Left ventricle myocardium inferior (tissue), 1 donor: ENCODE results near the gene KIAA1958. TPM values are rescaled to one million over a fixed set of nuclear protein-coding genes. Genes with fewer than 3 reads are reported as not detected.

Source experiments
- DNase-seq: peaks from one replicate; pipeline ENCODE4 v3.0.0-alpha.2; 2020
- H3K27ac ChIP-seq: fragments of 200-600 bp; replicated peaks from 2 replicates; pipeline ENCODE4 v1.8.0; 2021
- H3K27me3 ChIP-seq: fragments of 200-600 bp; 2 replicates; pipeline ENCODE4 v1.8.0; 2021; ENCODE audit warnings: low read depth
- H3K36me3 ChIP-seq: fragments of 200-600 bp; 2 replicates; pipeline ENCODE4 v1.8.0; 2021
- H3K4me1 ChIP-seq: fragments of 200-600 bp; 2 replicates; pipeline ENCODE4 v1.8.0; 2021
- H3K4me3 ChIP-seq: fragments of 200-600 bp; 2 replicates; pipeline ENCODE4 v1.8.0; 2021; ENCODE audit warnings: mild to moderate bottlenecking, moderate library complexity
- H3K9me3 ChIP-seq: fragments of 200-600 bp; replicated peaks from 2 replicates; pipeline ENCODE4 v1.8.0; 2021
- CTCF ChIP-seq: fragments of 200-600 bp; IDR thresholded peaks from 2 replicates; pipeline ENCODE4 v1.8.0; 2021; ENCODE audit warnings: antibody characterized with exemption, mild to moderate bottlenecking, borderline replicate concordance
- intact Hi-C: fragments of 100-400 bp; cut with micrococcal nuclease; formaldehyde crosslinking; loops from one replicate; pipeline ENCODE4 v1.11.0; 2022
- total RNA-seq: library from RNA; stranded (reverse); fragmentation: NEBNext Ultra II Directional; extraction: Animal tissue kit (Norgen Biotek cat#: 25700); gene quantifications from one replicate; pipeline ENCODE4 v1.2.1, GENCODE V29; 2021
- donor health status: DM: no; HTN: yes; CAD: no; lungs with severe emphysema.

KIAA1958 gene
- total RNA-seq, 1 donor from 2014 or later, result 5.6 TPM

GRCh38 chr9:112500842-112501241 lies 14.2 kb downstream of the KIAA1958 start:
- intact Hi-C loops, result no loop called here
- no peaks in the 10 kb centered on the region for H3K27me3 ChIP-seq
- TF ChIP-seq CTCF, result no peak
- no peak overlapping the region for H3K27ac ChIP-seq
- no peak for DNase-seq
- H3K4me1 ChIP-seq, result peaks cover 8% of the 10 kb centered on the region
- no peaks in the 10 kb centered on the region for H3K36me3 ChIP-seq
- no peak overlapping the region for H3K4me3 ChIP-seq
- no peaks in the 10 kb centered on the region for H3K9me3 ChIP-seq

GRCh38 chr9:112501287-112501686 lies 14.7 kb downstream of the KIAA1958 start:
- H3K27me3 ChIP-seq, result no peaks in the 10 kb centered on the region
- no peak overlapping the region for H3K27ac ChIP-seq
- no peak overlapping the region for H3K4me3 ChIP-seq
- intact Hi-C loops, result no loop called here
- no peak for TF ChIP-seq CTCF
- no peaks in the 10 kb centered on the region for H3K36me3 ChIP-seq
- H3K4me1 ChIP-seq, result peaks cover 8% of the 10 kb centered on the region
- no peaks in the 10 kb centered on the region for H3K9me3 ChIP-seq
- DNase-seq, result no peak

- TF ChIP-seq CTCF, result no peak
- H3K9me3 ChIP-seq, result no peaks in the 10 kb centered on the region
- H3K36me3 ChIP-seq, result no peaks in the 10 kb centered on the region
- intact Hi-C loops, result no loop called here
- no peaks in the 10 kb centered on the region for H3K27me3 ChIP-seq
- no peak overlapping the region for H3K4me3 ChIP-seq
- H3K4me1 ChIP-seq, result peaks cover 4% of the 10 kb centered on the region
- no peak for DNase-seq
- H3K27ac ChIP-seq, result no peak overlapping the region
Observed at GRCh38 chr9:112502175-112502946, 15.7 kb downstream of the KIAA1958 start.

GRCh38 chr9:112503170-112503569 lies 16.5 kb downstream of the KIAA1958 start:
- peaks cover 4% of the 10 kb centered on the region for H3K4me1 ChIP-seq
- DNase-seq, result peak; percentile 18

GRCh38 chr9:112505086-112505485 lies 18.5 kb downstream of the KIAA1958 start:
- DNase-seq, result no peak
- TF ChIP-seq CTCF, result no peak
- Histone ChIP-seq H3K36me3 (no peaks in the 10 kb centered on the region), H3K9me3 (no peaks in the 10 kb centered on the region), H3K27me3 (no peaks in the 10 kb centered on the region), H3K27ac (no peak overlapping the region), H3K4me3 (no peak overlapping the region), H3K4me1 (peaks cover 4% of the 10 kb centered on the region)
- intact Hi-C loops, result no loop called here

More at GRCh38 chr9:112503170-112503569, 16.5 kb downstream of the KIAA1958 start:
- H3K4me3 ChIP-seq, result no peak overlapping the region
- no peak for TF ChIP-seq CTCF
- no peaks in the 10 kb centered on the region for H3K36me3 ChIP-seq
- H3K27ac ChIP-seq, result no peak overlapping the region
- intact Hi-C loops, result no loop called here
- H3K27me3 ChIP-seq, result no peaks in the 10 kb centered on the region
- no peaks in the 10 kb centered on the region for H3K9me3 ChIP-seq
